Adrenal gland (tissue), 12 donors: ENCODE results near the gene CALML3. TPM values are rescaled to one million over a fixed set of nuclear protein-coding genes. Genes with fewer than 3 reads are reported as not detected.

Source experiments
- DNase-seq, 7 donors: peaks; one replicate each; pipeline ENCODE4 v3.0.0-alpha.2; 2019 to 2020
- H3K27ac ChIP-seq, 5 donors: fragments of 200-600 bp; sonication (generic) in 4 of 5; 1 replicate in 3 of 5; 2 replicates in 2 of 5; pipeline versions ENCODE4 v1.5.1 to v1.8.0; 2016 to 2020; ENCODE audit warnings: mild to moderate bottlenecking in 1 of 5
- H3K27me3 ChIP-seq: fragments of 200-600 bp; 2 replicates; pipeline ENCODE4 v1.8.0; 2021
- H3K36me3 ChIP-seq, 2 donors: fragments of 200-600 bp; replicated peaks in 1 of 2; 1 replicate in 1 of 2; 2 replicates in 1 of 2; pipeline versions ENCODE4 v1.5.1 to v1.8.0; 2018 to 2022
- H3K4me1 ChIP-seq, 2 donors: fragments of 200-600 bp; replicated peaks in 1 of 2; 1 replicate in 1 of 2; 2 replicates in 1 of 2; pipeline versions ENCODE4 v1.5.1 to v1.8.0; 2018 to 2021
- H3K4me3 ChIP-seq, 4 donors: fragments of 200-600 bp; sonication (generic) in 3 of 4; one replicate each; pipeline ENCODE4 v1.5.1; 2016 to 2018
- H3K9me3 ChIP-seq, 3 donors: fragments of 200-600 bp; sonication (generic) in 1 of 3; replicated peaks in 1 of 3; 1 replicate in 2 of 3; 2 replicates in 1 of 3; pipeline versions ENCODE4 v1.5.1 to v1.8.0; 2016 to 2021
- POLR2A ChIP-seq, 2 donors: fragments of 450-650 bp; IDR thresholded peaks; one replicate each; pipeline ENCODE4 v1.6.1; 2017; ENCODE audit warnings: antibody characterized with exemption in 2 of 2, mild to moderate bottlenecking in 2 of 2, moderate library complexity in 1 of 2
- WGBS, 4 donors: extraction: QIAGEN DNeasy Blood & Tissue Kit in 2 of 4; methylation state at CpG; one replicate each; pipeline versions ENCODE4 v1.1.5 to v1.1.7; 2013 to 2017; 5-methylcytosine and 5-hydroxymethylcytosine counted together
- intact Hi-C, 2 donors: fragments of 100-400 bp; cut with DNase I; formaldehyde crosslinking; loops; one replicate each; pipeline versions ENCODE4 v1.14.1 to v1.15.0; 2022 to 2023
- polyA plus RNA-seq, 3 donors: library from polyadenylated mRNA; stranded (reverse); fragments of 200-250 nt in 2 of 3; fragments of 350-450 nt in 1 of 3; fragmentation: Illumina TruSeq in 1 of 3; extraction: RNeasy Lipid Tissue Mini Kit (QIAGEN cat#74804) in 1 of 3; gene quantifications; one replicate each; pipeline ENCODE4 v1.2.3, GENCODE V29; 2013 to 2014
- total RNA-seq, 9 donors: library from RNA; depleted of rRNA in 4 of 9; stranded (reverse); fragments of >200 nt in 4 of 9; fragments of 120-200 nt in 1 of 9; fragmentation: NEBNext Ultra II Directional in 1 of 9; extraction: Animal tissue kit (Norgen Biotek cat#: 25700) in 1 of 9; gene quantifications; one replicate each; pipeline versions ENCODE4 v1.1.0 to v1.2.4, GENCODE V29; 2013 to 2023
- TF ChIP-seq, protein P1 (sequence below), 6 experiments: fragments of 450-650 bp in 4 of 6; fragments of 200-600 bp in 2 of 6; sonication (generic) in 1 of 6; IDR thresholded peaks; 1 replicate in 5 of 6; 2 replicates in 1 of 6; pipeline versions ENCODE4 v1.5.1 to v1.8.0; 2016 to 2021; ENCODE audit warnings: antibody characterized with exemption in 6 of 6, mild to moderate bottlenecking in 2 of 6, moderate library complexity in 1 of 6
- donor health status: healthy with polysubstance abuse.
- donor health status: Bipolar disorder and iron deficiency.
- donor health status: DM: yes; HTN: yes; CAD: no.
- donor health status: DM: no; HTN: no; CAD: no.
- donor health status: DM: no; HTN: no; CAD: no.
- donor health status: DM: yes; HTN: yes; CAD: no.

CALML3 gene
- total and polyA plus RNA-seq, 12 donors: 0.07 TPM; not detected in 11

DNA sequence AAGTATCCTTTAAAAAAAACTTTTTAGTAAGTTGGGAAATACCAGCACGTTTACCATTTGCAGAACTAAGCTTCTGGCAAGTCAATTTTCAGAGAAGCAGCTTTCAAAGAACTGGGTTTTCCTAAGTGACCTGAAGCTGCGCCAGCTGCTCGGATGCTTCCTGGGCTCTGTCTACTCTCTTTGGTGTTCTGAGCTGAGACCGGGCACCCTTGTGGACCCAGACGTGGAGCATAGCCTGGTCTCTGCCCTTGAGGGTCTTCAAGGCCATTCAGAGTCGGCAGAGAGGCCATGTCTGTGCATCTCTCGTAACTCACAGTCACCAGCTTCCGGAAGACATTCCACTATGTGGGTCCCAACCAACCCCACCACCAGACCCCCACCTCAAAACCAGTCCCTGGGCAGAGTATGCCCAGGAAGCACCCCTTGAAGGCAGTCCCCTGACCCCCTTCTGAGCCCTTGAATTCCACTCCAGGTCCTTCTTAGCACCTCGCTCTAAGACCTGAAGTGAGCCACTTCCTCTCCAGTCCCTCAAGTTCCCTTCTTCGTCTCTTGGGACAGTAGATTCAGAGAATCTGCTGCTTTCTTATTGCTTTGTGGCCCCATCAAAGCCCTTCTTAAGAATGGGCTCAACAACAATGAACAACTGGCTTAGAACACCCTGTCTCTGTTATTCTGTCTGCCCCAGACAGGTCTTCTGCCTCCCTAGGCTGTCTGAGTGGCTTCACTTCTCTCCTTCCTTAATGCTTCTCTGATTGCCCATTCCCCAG is 33.9 kb upstream of the CALML3 start:
- TF ChIP-seq POLR2A (IDR thresholded peaks at IDR 0.05): no peak
- TF ChIP-seq, protein P1, sequence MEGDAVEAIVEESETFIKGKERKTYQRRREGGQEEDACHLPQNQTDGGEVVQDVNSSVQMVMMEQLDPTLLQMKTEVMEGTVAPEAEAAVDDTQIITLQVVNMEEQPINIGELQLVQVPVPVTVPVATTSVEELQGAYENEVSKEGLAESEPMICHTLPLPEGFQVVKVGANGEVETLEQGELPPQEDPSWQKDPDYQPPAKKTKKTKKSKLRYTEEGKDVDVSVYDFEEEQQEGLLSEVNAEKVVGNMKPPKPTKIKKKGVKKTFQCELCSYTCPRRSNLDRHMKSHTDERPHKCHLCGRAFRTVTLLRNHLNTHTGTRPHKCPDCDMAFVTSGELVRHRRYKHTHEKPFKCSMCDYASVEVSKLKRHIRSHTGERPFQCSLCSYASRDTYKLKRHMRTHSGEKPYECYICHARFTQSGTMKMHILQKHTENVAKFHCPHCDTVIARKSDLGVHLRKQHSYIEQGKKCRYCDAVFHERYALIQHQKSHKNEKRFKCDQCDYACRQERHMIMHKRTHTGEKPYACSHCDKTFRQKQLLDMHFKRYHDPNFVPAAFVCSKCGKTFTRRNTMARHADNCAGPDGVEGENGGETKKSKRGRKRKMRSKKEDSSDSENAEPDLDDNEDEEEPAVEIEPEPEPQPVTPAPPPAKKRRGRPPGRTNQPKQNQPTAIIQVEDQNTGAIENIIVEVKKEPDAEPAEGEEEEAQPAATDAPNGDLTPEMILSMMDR (IDR thresholded peaks at IDR 0.05): no peak
- no peak for DNase-seq
- Histone ChIP-seq H3K27me3 (no peaks in the 10 kb centered on the region), H3K27ac (no peak overlapping the region), H3K4me1 (no peaks in the 10 kb centered on the region), H3K36me3 (no peaks in the 10 kb centered on the region), H3K9me3 (no peaks in the 10 kb centered on the region), H3K4me3 (no peak overlapping the region)
- intact Hi-C loops: no loop called here
- 71 to 76% (median 73%) methylated on average over 9 to 10 of the region's 10 CpGs for WGBS, 4 donors

DNA sequence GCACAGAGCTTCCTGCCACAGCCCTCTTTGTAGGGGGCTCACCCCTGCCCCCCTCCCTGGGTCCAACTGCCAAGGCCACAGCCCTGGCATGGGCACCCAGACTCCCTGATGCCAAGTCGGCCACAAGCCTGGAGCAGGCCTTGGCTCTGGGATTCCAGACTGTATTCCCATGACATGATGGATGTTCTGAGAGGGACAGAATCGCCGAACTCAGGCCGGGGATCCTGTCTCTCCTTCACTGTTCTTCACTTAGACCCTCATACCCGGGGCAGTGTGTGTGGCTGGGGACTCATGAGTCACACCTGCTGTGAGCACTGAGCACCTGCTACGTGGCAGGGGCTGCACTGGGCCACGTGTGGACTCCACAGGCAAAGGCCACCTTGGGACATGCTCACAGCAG is 33.3 kb upstream of the CALML3 start:
- 83 to 85% (median 84%) methylated on average over 1 to 7 of the region's 7 CpGs; no CpG with 5 or more reads in 1 of the 4 donors for WGBS, 4 donors
- no peaks in the 10 kb centered on the region for H3K4me1 ChIP-seq
- H3K27me3 ChIP-seq: no peaks in the 10 kb centered on the region
- TF ChIP-seq POLR2A (IDR thresholded peaks at IDR 0.05): no peak
- TF ChIP-seq, protein P1 (IDR thresholded peaks at IDR 0.05): no peak
- DNase-seq: no peak
- H3K27ac ChIP-seq: no peak overlapping the region
- intact Hi-C loops: no loop called here
- no peaks in the 10 kb centered on the region for H3K9me3 ChIP-seq
- no peaks in the 10 kb centered on the region for H3K36me3 ChIP-seq
- H3K4me3 ChIP-seq: no peak overlapping the region

DNA sequence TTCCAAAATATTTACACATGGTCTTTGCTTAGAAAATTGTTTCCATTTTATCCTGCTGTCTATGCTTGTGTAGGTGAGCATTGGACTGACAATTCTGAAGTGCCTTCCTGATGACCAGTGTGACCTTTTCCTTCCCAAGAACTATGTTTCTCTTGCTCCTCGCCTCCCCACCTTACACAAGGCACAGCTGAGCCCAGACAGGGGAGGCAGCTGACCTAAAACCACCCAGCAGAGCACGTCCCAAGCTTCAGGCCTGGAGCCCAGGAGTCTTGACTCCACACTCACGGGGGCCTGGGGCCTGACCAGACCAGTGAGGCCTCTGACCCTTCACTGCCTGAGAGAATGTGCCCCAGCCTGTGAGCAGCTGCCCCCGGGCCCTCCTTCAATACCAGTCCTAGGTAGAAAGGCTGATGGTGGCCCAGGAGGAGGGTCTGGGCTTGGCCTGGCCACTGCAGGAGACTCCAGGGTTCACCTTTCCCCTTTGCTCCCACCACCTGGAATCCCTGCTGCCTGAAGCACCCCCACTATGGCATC is 32.4 kb upstream of the CALML3 start:
- intact Hi-C loops: no loop called here
- Histone ChIP-seq H3K4me3 (no peak overlapping the region), H3K36me3 (no peaks in the 10 kb centered on the region), H3K27me3 (no peaks in the 10 kb centered on the region), H3K27ac (no peak overlapping the region), H3K4me1 (no peaks in the 10 kb centered on the region), H3K9me3 (no peaks in the 10 kb centered on the region)
- DNase-seq: no peak
- TF ChIP-seq POLR2A (IDR thresholded peaks at IDR 0.05): no peak
- TF ChIP-seq, protein P1 (IDR thresholded peaks at IDR 0.05): no peak
- WGBS, 4 donors: 90 to 100% (median 95%) methylated on average over 4 of the region's 4 CpGs

DNA sequence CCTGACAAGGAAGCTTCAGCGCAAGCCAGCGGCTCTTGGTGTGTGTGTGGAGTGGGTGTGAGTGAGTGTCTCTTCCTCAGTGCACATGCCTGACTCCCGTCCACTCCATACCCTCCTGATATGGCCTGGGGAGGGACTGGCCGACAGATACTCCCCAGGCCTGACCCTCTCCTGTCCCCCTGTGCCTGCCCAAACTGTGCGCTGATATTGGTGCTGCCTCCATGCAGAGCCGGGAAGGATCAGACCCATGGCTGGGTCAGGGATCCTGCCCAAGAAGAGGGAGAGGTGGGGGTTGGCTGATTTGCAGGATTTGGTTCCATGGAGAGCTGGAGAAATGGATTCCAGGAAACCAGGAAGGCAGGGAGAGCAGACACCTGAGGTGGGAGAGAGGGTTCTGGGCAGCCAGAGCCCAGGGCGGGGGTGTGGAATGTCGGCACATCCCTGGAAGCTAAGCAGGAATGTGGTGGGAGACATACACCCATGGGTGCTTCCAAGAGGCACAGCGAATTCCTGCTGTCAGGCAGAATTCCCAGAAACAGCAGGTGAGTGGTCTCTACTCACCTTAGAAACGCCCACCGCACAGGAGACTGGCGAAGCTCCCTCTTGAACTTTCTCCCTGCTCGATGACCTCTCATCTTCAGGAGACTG is 31.7 kb upstream of the CALML3 start:
- Histone ChIP-seq H3K9me3 (no peaks in the 10 kb centered on the region), H3K4me3 (no peak overlapping the region), H3K27ac (no peak overlapping the region), H3K4me1 (no peaks in the 10 kb centered on the region), H3K27me3 (no peaks in the 10 kb centered on the region), H3K36me3 (no peaks in the 10 kb centered on the region)
- DNase-seq: no peak
- WGBS, 4 donors: 87 to 94% (median 89%) methylated on average over 13 of the region's 13 CpGs
- intact Hi-C loops: no loop called here
- TF ChIP-seq, protein P1 (IDR thresholded peaks at IDR 0.05): no peak
